Cardiac fibroblast (primary cell): ENCODE results near the gene DPYD.

Source experiments
- DNase-seq, 2 donors: peaks; one replicate each; pipeline versions ENCODE4 v3.0.0 to v3.0.0-alpha.2; 2010; ENCODE audit warnings: low read depth in 2 of 2
- H3K4me3 ChIP-seq, 2 donors: replicated peaks in 1 of 2; 1 replicate in 1 of 2; 2 replicates in 1 of 2; pipeline ENCODE4 v1.5.1; 2011; ENCODE audit warnings: low read depth in 2 of 2, low read length in 2 of 2, mild to moderate bottlenecking in 2 of 2, moderate library complexity in 1 of 2
- TF ChIP-seq, protein P1 (sequence below): IDR thresholded peaks from one replicate; pipeline ENCODE4 v1.5.1; 2011; ENCODE audit warnings: low read depth, mild to moderate bottlenecking, low read length, inconsistent platforms

Gene DPYD

DNA sequence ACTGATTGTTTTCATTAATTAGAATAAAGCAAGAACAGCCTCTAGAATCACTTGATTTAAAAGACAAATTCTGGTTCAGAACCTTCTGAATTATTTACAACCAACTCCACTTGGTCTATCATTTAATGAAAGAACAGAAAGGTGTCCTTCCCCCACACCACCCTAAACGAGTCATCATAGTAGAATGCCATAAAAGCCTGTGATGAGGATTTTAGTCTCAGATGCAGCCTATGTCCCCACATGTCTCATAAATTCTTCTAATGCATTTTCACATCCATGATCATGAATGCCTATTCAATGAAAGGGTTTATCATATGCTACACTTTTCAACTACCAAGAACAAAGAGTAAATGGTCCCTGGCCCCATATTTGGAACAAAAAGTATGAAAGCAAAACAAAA lies 508.1 kb downstream of the DPYD start:
- H3K4me3 ChIP-seq = no peak overlapping the region
- TF ChIP-seq, protein P1, sequence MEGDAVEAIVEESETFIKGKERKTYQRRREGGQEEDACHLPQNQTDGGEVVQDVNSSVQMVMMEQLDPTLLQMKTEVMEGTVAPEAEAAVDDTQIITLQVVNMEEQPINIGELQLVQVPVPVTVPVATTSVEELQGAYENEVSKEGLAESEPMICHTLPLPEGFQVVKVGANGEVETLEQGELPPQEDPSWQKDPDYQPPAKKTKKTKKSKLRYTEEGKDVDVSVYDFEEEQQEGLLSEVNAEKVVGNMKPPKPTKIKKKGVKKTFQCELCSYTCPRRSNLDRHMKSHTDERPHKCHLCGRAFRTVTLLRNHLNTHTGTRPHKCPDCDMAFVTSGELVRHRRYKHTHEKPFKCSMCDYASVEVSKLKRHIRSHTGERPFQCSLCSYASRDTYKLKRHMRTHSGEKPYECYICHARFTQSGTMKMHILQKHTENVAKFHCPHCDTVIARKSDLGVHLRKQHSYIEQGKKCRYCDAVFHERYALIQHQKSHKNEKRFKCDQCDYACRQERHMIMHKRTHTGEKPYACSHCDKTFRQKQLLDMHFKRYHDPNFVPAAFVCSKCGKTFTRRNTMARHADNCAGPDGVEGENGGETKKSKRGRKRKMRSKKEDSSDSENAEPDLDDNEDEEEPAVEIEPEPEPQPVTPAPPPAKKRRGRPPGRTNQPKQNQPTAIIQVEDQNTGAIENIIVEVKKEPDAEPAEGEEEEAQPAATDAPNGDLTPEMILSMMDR = no peak
- DNase-seq = peak; percentile 24 to 53

DNA sequence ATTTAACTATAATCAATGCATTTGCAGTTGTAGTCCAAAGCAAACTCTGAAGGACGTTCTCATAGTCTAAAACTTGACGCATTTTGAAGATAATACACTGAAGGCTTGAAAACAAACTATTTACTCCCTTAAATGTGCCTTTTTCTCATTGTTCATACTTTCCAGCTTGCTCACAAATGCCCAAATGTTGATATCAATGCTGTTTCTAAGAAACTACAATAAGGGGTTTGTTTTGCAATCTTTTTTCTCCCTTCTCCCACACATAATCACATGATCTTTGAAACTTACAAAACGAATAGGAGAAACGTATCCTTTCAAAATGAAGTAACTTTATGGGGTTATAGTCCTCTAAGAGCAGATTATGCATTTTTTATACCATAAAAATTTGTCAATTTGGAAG lies 508.7 kb downstream of the DPYD start:
- DNase-seq = peak; percentile 78 to 89
- TF ChIP-seq, protein P1 = no peak
- no peak overlapping the region for H3K4me3 ChIP-seq

DNA sequence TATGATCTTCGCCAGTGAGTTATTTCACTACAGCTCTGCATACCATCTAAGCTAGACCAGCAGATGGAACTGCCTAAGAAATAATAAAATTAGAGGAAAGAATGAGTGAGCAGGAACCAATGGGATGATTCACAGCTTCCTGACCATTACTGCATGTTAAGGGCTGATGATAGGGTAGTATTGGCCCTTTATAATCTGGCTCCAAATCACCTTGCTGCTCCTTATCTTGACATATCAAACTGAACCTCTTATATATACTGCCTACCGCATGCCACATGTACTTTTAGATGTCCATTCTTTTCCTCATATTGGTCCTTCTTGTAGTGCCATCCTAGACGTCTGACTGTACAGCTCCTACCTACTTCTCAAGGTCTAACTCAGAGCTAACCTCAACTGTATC lies 524.4 kb downstream of the DPYD start:
- TF ChIP-seq, protein P1 = no peak
- DNase-seq = peak in 1 of 2 donors; percentile 53
- no peak overlapping the region for H3K4me3 ChIP-seq

DNA sequence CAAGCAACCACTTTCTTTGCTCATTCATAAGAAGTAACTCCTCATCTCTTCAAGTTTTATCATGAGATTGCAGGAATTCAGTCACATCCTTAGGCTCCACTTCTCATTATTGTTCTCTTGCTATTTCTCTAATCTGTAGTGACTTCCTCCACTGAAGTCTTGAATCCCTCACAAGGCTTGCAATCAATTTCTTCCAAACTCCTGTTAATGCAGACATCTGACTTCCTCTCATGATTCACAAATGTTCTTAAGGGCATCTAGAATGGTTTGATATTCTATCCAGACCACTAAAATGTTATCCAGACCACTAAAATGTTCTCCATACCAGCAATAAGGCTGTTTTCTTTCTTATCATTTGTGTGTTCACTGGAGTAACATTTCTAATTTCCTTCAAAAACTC lies 528.1 kb downstream of the DPYD start:
- DNase-seq = peak in 1 of 2 donors; percentile 43
- TF ChIP-seq, protein P1 = no peak
- no peak overlapping the region for H3K4me3 ChIP-seq

DNA sequence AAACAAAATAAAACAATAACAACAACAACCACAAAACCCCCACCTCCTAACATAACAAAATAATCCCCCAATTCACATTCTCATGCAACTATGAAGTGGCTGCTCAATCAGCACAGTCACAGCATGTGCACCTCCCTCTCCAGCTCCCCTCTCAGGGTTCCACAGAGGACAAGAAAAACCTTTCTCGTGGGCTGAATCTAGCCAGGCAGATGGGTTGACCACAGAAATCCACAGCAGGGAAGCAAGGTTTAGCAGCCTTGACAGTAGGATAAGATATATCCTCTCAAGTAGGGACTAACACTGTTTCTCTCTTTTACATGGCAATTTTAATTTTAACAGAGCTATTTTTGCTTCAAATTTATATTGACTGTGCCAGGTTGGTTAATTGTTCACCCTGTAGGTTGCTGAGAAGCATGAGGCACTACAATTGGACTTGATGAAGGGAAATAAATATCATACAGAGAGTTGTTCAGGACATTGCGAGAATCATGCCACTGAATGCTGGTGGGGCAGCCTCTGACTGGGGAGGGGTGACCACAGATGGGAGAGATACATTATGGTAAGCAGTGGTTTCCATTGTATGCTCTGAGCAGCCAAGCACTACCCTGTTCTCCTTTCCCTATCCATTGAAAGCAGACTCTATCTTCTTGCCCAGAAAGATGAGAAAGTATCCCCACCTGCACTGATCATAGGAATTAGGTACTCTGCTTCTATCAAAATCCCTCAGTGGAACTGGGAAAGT lies 535.1 kb downstream of the DPYD start:
- DNase-seq = no peak
- TF ChIP-seq, protein P1 = no peak
- no peak overlapping the region for H3K4me3 ChIP-seq

DNA sequence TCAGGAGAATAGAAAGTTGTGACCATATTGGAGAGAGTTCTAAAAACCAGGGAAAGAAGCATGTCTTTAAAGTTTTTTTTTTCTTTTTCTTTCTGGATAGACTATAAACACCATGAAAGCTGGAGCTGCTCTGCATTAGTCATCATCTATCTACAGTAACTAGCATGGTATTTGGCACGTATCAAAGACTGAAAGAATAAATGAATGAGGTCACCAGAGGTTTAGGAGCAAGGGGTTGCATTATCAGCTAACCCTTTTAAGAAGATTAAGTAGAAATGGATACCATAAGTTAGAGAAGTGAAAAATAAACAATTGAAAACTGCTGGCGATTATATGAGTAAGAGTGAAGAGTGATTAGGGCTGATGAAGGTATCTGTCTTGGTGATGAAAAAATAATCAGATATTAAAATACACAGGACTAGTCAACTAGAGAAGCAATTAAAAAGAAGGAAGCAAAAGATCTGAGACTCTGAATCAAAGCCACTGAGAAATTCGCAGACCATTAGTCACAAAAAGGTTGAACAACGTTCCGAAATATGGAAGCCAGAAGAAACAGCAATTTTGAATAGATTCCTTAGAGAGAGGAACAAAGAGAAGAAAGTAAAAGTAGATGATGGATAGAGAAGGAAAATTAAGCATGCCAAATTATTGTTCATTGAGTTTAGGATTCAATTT lies 536.4 kb downstream of the DPYD start:
- no peak overlapping the region for H3K4me3 ChIP-seq
- peak; percentile 82 to 88 for DNase-seq
- TF ChIP-seq, protein P1 = no peak
